ENCODE data around the gene CCDC187. TPM values are rescaled to one million over a fixed set of nuclear protein-coding genes. Genes with fewer than 3 reads are reported as not detected.

Gene CCDC187
- total and polyA plus RNA-seq, 8 donors: 0.12 to 2.8 (median 0.45) TPM; not detected in 1

GRCh38 chr9:136343884-136344269, 40.0 kb upstream of the CCDC187 start:
- H3K27ac ChIP-seq: peak overlapping the region in 3 of 5 donors; percentile 55 to 78 (median 61)
- no peaks in the 10 kb centered on the region for H3K9me3 ChIP-seq
- WGBS, 5 donors: 87 to 92% (median 90%) methylated on average over 18 to 24 of the region's 24 CpGs
- peaks cover 0 to 18% (median 3%) of the 10 kb centered on the region in 4 donors for H3K36me3 ChIP-seq
- no peaks in the 10 kb centered on the region for H3K27me3 ChIP-seq
- intact Hi-C loops (cut with DNase I; ENCODE audit: low total_unique reads): no loop called here
- H3K4me1 ChIP-seq: peaks cover 36 to 56% (median 52%) of the 10 kb centered on the region in 4 donors
- no peak for DNase-seq
- TF ChIP-seq CTCF (IDR thresholded peaks at IDR 0.05) (no peak), POLR2AphosphoS5 (IDR thresholded peaks at IDR 0.05) (no peak), EP300 (IDR thresholded peaks at IDR 0.05) (no peak), POLR2A (IDR thresholded peaks at IDR 0.05) (no peak)
- no peak overlapping the region for H3K4me3 ChIP-seq

- H3K36me3 ChIP-seq: peaks cover 0 to 24% (median 5%) of the 10 kb centered on the region in 4 donors
- TF ChIP-seq CTCF (IDR thresholded peaks at IDR 0.05) (no peak), POLR2AphosphoS5 (IDR thresholded peaks at IDR 0.05) (no peak), POLR2A (IDR thresholded peaks at IDR 0.05) (no peak), EP300 (IDR thresholded peaks at IDR 0.05) (no peak)
- no peaks in the 10 kb centered on the region for H3K27me3 ChIP-seq
- H3K4me1 ChIP-seq: peaks cover 36 to 57% (median 52%) of the 10 kb centered on the region in 4 donors
- no peaks in the 10 kb centered on the region for H3K9me3 ChIP-seq
- intact Hi-C loops (cut with DNase I; ENCODE audit: low total_unique reads): no loop called here
- peak overlapping the region; percentile 47 to 60 (median 50) for H3K4me3 ChIP-seq
- 48 to 66% (median 57%) methylated on average over 4 to 23 of the region's 23 CpGs for WGBS, 5 donors
- peak overlapping the region; percentile 55 to 78 (median 67) for H3K27ac ChIP-seq
- DNase-seq: peak in 1 of 2 donors; percentile 59
These were observed 39.4 kb upstream of the CCDC187 start for GRCh38 chr9:136343121-136343883.

- H3K4me3 ChIP-seq: peak overlapping the region; percentile 47 to 60 (median 50)
- intact Hi-C loops (cut with DNase I; ENCODE audit: low total_unique reads): no loop called here
- peak; percentile 92 to 96 for DNase-seq
- no peaks in the 10 kb centered on the region for H3K9me3 ChIP-seq
- WGBS, 5 donors: 9 to 16% (median 12%) methylated on average over 44 to 60 of the region's 60 CpGs
- H3K36me3 ChIP-seq: peaks cover 0 to 32% (median 13%) of the 10 kb centered on the region in 4 donors
- no peaks in the 10 kb centered on the region for H3K27me3 ChIP-seq
- H3K27ac ChIP-seq: peak overlapping the region; percentile 55 to 78 (median 69)
- TF ChIP-seq POLR2AphosphoS5 (IDR thresholded peaks at IDR 0.05) (peak in 2 of 3 donors; percentile 56 to 65), POLR2A (IDR thresholded peaks at IDR 0.05) (no peak), CTCF (IDR thresholded peaks at IDR 0.05) (no peak)
- H3K4me1 ChIP-seq: peaks cover 36 to 57% (median 52%) of the 10 kb centered on the region in 4 donors
These were observed 38.6 kb upstream of the CCDC187 start for GRCh38 chr9:136342181-136343120.

- 42 to 65% (median 51%) methylated on average over 8 to 10 of the region's 10 CpGs for WGBS, 5 donors
- H3K9me3 ChIP-seq: no peaks in the 10 kb centered on the region
- peaks cover 0 to 39% (median 20%) of the 10 kb centered on the region in 4 donors for H3K36me3 ChIP-seq
- H3K27me3 ChIP-seq: no peaks in the 10 kb centered on the region
- TF ChIP-seq EP300 (IDR thresholded peaks at IDR 0.05): no peak
- no peak for TF ChIP-seq CTCF (IDR thresholded peaks at IDR 0.05)
- TF ChIP-seq POLR2AphosphoS5 (IDR thresholded peaks at IDR 0.05): no peak
- TF ChIP-seq POLR2A (IDR thresholded peaks at IDR 0.05): no peak
- H3K27ac ChIP-seq: peak overlapping the region in 4 of 5 donors; percentile 22 to 78 (median 68)
- no peak for DNase-seq
- intact Hi-C loops (cut with DNase I; ENCODE audit: low total_unique reads): no loop called here
- peaks cover 36 to 57% (median 52%) of the 10 kb centered on the region in 4 donors for H3K4me1 ChIP-seq
- peak overlapping the region; percentile 47 to 60 (median 50) for H3K4me3 ChIP-seq
These were observed 37.9 kb upstream of the CCDC187 start for GRCh38 chr9:136341769-136342168.
